Esophagus mucosa (tissue), 1 donor: Measurements from ENCODE around the gene FGF12. TPM values are rescaled to one million over a fixed set of nuclear protein-coding genes. Genes with fewer than 3 reads are reported as not detected.
"Not testable (repeated sequence)": the region's sequence is repeated elsewhere in the genome, so short reads cannot be mapped to it uniquely, and the experiment has no call there.

Experiments used
- ATAC-seq: fragments of 200-7000 bp; cut with Tn5 transposase; one replicate; pipeline ENCODE4 v1.9.1; 2020
- total RNA-seq: library from RNA; stranded (reverse); gene quantifications from one replicate; pipeline ENCODE4 v1.2.4, GENCODE V29; 2023
- donor health status: DM: yes; HTN: yes; CAD: no.

FGF12 gene
- total RNA-seq, 1 donor from 2014 or later = 0.72 TPM

GRCh38 chr3:192577271-192577670 is 150.1 kb downstream of the FGF12 start:
- no peak for ATAC-seq

- ATAC-seq = not testable (repeated sequence)
These were observed 150.6 kb downstream of the FGF12 start for GRCh38 chr3:192576704-192577103.

- ATAC-seq = no peak
These were observed 151.3 kb downstream of the FGF12 start for GRCh38 chr3:192575879-192576506.

- ATAC-seq = no peak
These were observed 154.1 kb downstream of the FGF12 start for GRCh38 chr3:192573240-192573639.

- ATAC-seq = peak; percentile 60
These were observed 156.2 kb downstream of the FGF12 start for GRCh38 chr3:192570821-192571791.

- ATAC-seq = no peak
These were observed 157.0 kb downstream of the FGF12 start for GRCh38 chr3:192570315-192570714.

- ATAC-seq = peak; percentile 85
These were observed 160.5 kb downstream of the FGF12 start for GRCh38 chr3:192566706-192567290.

- ATAC-seq = no peak
These were observed 162.7 kb downstream of the FGF12 start for GRCh38 chr3:192564611-192565010.

GRCh38 chr3:192563417-192563816 is 163.9 kb downstream of the FGF12 start:
- no peak for ATAC-seq

GRCh38 chr3:192553707-192554106 is 173.6 kb downstream of the FGF12 start:
- ATAC-seq = no peak

GRCh38 chr3:192550356-192550755 is 177.0 kb downstream of the FGF12 start:
- ATAC-seq = no peak

GRCh38 chr3:192545333-192545732 is 182.0 kb downstream of the FGF12 start:
- no peak for ATAC-seq

GRCh38 chr3:192543163-192543562 is 184.2 kb downstream of the FGF12 start:
- no peak for ATAC-seq

- no peak for ATAC-seq
These were observed 210.5 kb downstream of the FGF12 start for GRCh38 chr3:192516820-192517219.

GRCh38 chr3:192515664-192516045 is 211.7 kb downstream of the FGF12 start:
- no peak for ATAC-seq

GRCh38 chr3:192514754-192515663 is 212.3 kb downstream of the FGF12 start:
- ATAC-seq = peak; percentile 67

- ATAC-seq = no peak
These were observed 213.1 kb downstream of the FGF12 start for GRCh38 chr3:192514081-192514753.

- no peak for ATAC-seq
These were observed 221.6 kb downstream of the FGF12 start for GRCh38 chr3:192505731-192506130.

- ATAC-seq = no peak
These were observed 225.9 kb downstream of the FGF12 start for GRCh38 chr3:192501401-192501800.

- no peak for ATAC-seq
These were observed 230.3 kb downstream of the FGF12 start for GRCh38 chr3:192496905-192497587.

GRCh38 chr3:192494174-192494573 is 233.2 kb downstream of the FGF12 start:
- peak; percentile 54 for ATAC-seq
